Measurements from ENCODE around the gene PRELID3B. TPM values are rescaled to one million over a fixed set of nuclear protein-coding genes. Genes with fewer than 3 reads are reported as not detected.

PRELID3B gene
- total and polyA plus RNA-seq, 10 of the 15 experiments (the other 5 are each of a cell fraction or from before 2014, with no cell fraction given): 72.5 to 151 (median 124) TPM

DNA sequence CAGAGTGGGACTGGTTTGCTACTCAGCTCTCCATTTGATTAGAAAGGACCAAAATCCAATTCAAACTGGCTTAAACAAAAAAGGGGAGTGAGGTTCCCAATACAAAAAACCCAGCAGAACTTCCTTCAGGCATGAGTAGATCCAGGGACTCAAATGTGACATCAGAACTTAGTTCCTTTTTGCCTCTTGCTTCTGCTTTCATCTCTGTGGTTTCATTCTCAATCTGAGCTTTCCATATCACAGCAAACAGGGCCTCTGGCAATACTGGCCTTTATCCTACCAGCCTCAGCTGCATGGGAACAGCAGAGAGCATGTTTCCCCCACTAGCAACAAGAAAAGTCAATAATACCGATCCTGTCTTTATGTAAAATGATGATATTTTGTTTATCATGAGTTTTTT, 28.6 kb upstream of the PRELID3B start:
- Histone ChIP-seq H2AFZ (ENCODE audit: control insufficient read depth, low read depth, low read length) (no peak overlapping the region), H4K20me1 (ENCODE audit: control insufficient read depth, insufficient read depth) (no peaks in the 10 kb centered on the region), H3K27me3 (replicated peaks in 1 of 2; ENCODE audit: control insufficient read depth in 2 of 2, insufficient read depth in 2 of 2, low read length in 1 of 2) (peaks cover 5 to 6% of the 10 kb centered on the region in 2 experiments), H3K79me2 (ENCODE audit: control insufficient read depth, insufficient read depth, low read length) (no peaks in the 10 kb centered on the region), H3K9me3 (replicated peaks; ENCODE audit: control insufficient read depth, insufficient read depth, low read length) (no peaks in the 10 kb centered on the region), H3K9ac (ENCODE audit: control insufficient read depth, insufficient read depth, low read length) (no peak overlapping the region), H3K4me2 (ENCODE audit: control insufficient read depth, insufficient read depth) (no peak overlapping the region), H3K36me3 (ENCODE audit: control insufficient read depth in 2 of 2, insufficient read depth in 2 of 2, low read length in 1 of 2) (no peaks in the 10 kb centered on the region), H3K4me1 (ENCODE audit: control insufficient read depth, insufficient read depth, low read length) (peaks cover 7% of the 10 kb centered on the region), H3K4me3 (no peak overlapping the region), H3K27ac (ENCODE audit: control insufficient read depth, insufficient read depth) (no peak overlapping the region)
- ChIA-PET SMC1A (ENCODE audit: uncharacterized antibody, unreplicated experiment) (no interaction called here), CTCF (interaction anchor here (0.7 to 2.2 kb wide), 3 partner anchors 16 to 133 kb away, joined by 3 to 13 read pairs (median 4); no protein-coding TSS in a partner anchor), RAD21 (ENCODE audit: unreplicated experiment) (no interaction called here), POLR2A (no interaction called here)
- WGBS (ENCODE audit: insufficient coverage, insufficient replicate concordance, low lambda C conversion rate, missing lambda C conversion rate): 4% methylated on average over 1 of the region's 1 CpG
- ATAC-seq: peak; percentile 76
- in situ Hi-C loops (cut with MboI) (no loop called here), intact Hi-C loops (cut with micrococcal nuclease; ENCODE audit: unreplicated experiment) (no loop called here)
- DNase-seq (ENCODE audit: low read depth, low spot score): no peak
- no TSS peak for BruUV-seq (replicated peaks)
- peak; percentile 27 for FAIRE-seq
- TF ChIP-seq DPF2 (IDR thresholded peaks at IDR 0.05) (no peak), HDAC2 (IDR thresholded peaks at IDR 0.05) (no peak), PAX5 (IDR thresholded peaks at IDR 0.05; ENCODE audit: borderline replicate concordance, low read depth, low read length) (no peak), NR2C1 (IDR thresholded peaks at IDR 0.05) (no peak), RUNX3 (IDR thresholded peaks at IDR 0.05; ENCODE audit: low read length) (peak; percentile 74), SREBF2 (IDR thresholded peaks at IDR 0.05; ENCODE audit: low read length) (no peak), FOS (IDR thresholded peaks at IDR 0.05; ENCODE audit: borderline replicate concordance, extremely low read depth, insufficient read length) (no peak), MTA3 (IDR thresholded peaks at IDR 0.05; ENCODE audit: borderline replicate concordance, low read length) (no peak), EZH2 (IDR thresholded peaks at IDR 0.05; ENCODE audit: borderline replicate concordance, control insufficient read depth, low read depth, low read length) (no peak), NFIC (IDR thresholded peaks at IDR 0.05; ENCODE audit: low read depth, low read length) (0 out of 2 replicates have a peak, but pooled peaks have one; percentile 24), SIX5 (IDR thresholded peaks at IDR 0.05; ENCODE audit: low read depth, low read length, severe bottlenecking) (no peak), JUND (IDR thresholded peaks at IDR 0.05; ENCODE audit: low read depth, low read length) (no peak), ZZZ3 (IDR thresholded peaks at IDR 0.05; ENCODE audit: control insufficient read depth, insufficient read length, low read depth) (no peak), SMAD1 (IDR thresholded peaks at IDR 0.05; ENCODE audit: low read depth, partially characterized antibody) (no peak), ZNF384 (IDR thresholded peaks at IDR 0.05; ENCODE audit: borderline replicate concordance, low read depth, low read length) (no peak), ZSCAN29 (IDR thresholded peaks at IDR 0.05) (no peak)
- TF ChIP-seq, protein P1, sequence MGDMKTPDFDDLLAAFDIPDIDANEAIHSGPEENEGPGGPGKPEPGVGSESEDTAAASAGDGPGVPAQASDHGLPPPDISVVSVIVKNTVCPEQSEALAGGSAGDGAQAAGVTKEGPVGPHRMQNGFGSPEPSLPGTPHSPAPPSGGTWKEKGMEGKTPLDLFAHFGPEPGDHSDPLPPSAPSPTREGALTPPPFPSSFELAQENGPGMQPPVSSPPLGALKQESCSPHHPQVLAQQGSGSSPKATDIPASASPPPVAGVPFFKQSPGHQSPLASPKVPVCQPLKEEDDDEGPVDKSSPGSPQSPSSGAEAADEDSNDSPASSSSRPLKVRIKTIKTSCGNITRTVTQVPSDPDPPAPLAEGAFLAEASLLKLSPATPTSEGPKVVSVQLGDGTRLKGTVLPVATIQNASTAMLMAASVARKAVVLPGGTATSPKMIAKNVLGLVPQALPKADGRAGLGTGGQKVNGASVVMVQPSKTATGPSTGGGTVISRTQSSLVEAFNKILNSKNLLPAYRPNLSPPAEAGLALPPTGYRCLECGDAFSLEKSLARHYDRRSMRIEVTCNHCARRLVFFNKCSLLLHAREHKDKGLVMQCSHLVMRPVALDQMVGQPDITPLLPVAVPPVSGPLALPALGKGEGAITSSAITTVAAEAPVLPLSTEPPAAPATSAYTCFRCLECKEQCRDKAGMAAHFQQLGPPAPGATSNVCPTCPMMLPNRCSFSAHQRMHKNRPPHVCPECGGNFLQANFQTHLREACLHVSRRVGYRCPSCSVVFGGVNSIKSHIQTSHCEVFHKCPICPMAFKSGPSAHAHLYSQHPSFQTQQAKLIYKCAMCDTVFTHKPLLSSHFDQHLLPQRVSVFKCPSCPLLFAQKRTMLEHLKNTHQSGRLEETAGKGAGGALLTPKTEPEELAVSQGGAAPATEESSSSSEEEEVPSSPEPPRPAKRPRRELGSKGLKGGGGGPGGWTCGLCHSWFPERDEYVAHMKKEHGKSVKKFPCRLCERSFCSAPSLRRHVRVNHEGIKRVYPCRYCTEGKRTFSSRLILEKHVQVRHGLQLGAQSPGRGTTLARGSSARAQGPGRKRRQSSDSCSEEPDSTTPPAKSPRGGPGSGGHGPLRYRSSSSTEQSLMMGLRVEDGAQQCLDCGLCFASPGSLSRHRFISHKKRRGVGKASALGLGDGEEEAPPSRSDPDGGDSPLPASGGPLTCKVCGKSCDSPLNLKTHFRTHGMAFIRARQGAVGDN (IDR thresholded peaks at IDR 0.05): no peak
- TF ChIP-seq, protein P2, sequence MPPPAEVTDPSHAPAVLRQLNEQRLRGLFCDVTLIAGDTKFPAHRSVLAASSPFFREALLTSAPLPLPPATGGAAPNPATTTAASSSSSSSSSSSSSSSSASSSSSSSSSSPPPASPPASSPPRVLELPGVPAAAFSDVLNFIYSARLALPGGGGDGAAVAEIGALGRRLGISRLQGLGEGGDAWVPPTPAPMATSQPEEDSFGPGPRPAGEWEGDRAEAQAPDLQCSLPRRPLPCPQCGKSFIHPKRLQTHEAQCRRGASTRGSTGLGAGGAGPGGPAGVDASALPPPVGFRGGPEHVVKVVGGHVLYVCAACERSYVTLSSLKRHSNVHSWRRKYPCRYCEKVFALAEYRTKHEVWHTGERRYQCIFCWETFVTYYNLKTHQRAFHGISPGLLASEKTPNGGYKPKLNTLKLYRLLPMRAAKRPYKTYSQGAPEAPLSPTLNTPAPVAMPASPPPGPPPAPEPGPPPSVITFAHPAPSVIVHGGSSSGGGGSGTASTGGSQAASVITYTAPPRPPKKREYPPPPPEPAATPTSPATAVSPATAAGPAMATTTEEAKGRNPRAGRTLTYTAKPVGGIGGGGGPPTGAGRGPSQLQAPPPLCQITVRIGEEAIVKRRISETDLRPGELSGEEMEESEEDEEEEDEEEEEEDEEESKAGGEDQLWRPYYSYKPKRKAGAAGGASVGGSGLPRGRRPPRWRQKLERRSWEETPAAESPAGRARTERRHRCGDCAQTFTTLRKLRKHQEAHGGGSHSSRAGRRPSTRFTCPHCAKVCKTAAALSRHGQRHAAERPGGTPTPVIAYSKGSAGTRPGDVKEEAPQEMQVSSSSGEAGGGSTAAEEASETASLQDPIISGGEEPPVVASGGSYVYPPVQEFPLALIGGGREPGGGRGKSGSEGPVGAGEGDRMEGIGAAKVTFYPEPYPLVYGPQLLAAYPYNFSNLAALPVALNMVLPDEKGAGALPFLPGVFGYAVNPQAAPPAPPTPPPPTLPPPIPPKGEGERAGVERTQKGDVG (CRISPR knock-in tag; IDR thresholded peaks at IDR 0.05): no peak
